ENCODE results near the gene CTSZ.

DNA sequence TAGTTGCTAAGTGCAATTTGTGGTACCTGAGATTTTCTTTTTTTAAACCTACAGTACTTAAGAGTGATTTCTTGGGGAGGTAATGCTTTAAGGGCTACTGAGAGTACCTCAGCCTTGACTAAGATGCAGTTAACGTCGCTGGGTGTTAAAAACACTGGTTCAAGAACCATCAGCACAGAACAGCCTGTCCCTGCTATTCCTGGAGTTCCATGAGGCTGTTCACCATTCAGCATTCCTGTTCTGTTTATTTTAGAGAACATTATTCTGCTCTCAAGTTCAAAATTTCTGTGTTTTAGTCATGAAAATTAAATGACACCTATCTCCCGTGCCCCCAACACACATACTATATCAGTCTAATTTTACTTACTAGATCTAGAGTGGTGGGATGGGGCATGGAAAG is 37.2 kb upstream of the CTSZ start:
- TF ChIP-seq, protein P1, sequence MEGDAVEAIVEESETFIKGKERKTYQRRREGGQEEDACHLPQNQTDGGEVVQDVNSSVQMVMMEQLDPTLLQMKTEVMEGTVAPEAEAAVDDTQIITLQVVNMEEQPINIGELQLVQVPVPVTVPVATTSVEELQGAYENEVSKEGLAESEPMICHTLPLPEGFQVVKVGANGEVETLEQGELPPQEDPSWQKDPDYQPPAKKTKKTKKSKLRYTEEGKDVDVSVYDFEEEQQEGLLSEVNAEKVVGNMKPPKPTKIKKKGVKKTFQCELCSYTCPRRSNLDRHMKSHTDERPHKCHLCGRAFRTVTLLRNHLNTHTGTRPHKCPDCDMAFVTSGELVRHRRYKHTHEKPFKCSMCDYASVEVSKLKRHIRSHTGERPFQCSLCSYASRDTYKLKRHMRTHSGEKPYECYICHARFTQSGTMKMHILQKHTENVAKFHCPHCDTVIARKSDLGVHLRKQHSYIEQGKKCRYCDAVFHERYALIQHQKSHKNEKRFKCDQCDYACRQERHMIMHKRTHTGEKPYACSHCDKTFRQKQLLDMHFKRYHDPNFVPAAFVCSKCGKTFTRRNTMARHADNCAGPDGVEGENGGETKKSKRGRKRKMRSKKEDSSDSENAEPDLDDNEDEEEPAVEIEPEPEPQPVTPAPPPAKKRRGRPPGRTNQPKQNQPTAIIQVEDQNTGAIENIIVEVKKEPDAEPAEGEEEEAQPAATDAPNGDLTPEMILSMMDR (IDR thresholded peaks at IDR 0.05; ENCODE audit: low read depth, low read length) = no peak
- TF ChIP-seq, protein P2, sequence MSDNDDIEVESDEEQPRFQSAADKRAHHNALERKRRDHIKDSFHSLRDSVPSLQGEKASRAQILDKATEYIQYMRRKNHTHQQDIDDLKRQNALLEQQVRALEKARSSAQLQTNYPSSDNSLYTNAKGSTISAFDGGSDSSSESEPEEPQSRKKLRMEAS (IDR thresholded peaks at IDR 0.05; ENCODE audit: low read depth, low read length) = no peak

Data from NB4 (cell line).